GM23248 (cell line): Measurements from ENCODE around the gene AQP12A. TPM values are rescaled to one million over a fixed set of nuclear protein-coding genes. Genes with fewer than 3 reads are reported as not detected.
"Not testable (repeated sequence)": the region's sequence is repeated elsewhere in the genome, so short reads cannot be mapped to it uniquely, and the experiment has no call there.

ENCODE experiments used
- DNase-seq: peaks from one replicate; pipeline ENCODE4 v3.0.0-alpha.2; 2015
- H2AFZ ChIP-seq: fragments of 200-600 bp; sonication (generic); 2 replicates; pipeline ENCODE4 v1.6.1; 2016; ENCODE audit warnings: antibody characterized with exemption
- H3F3A ChIP-seq: fragments of 200-600 bp; sonication (generic); 2 replicates; pipeline ENCODE4 v1.6.1; 2016; ENCODE audit warnings: mild to moderate bottlenecking, antibody characterized with exemption, mixed run types; ENCODE audit not compliant: insufficient read depth
- H3K27ac ChIP-seq: fragments of 200-600 bp; sonication (generic); 2 replicates; pipeline ENCODE4 v1.5.1; 2016; ENCODE audit warnings: mild to moderate bottlenecking
- H3K27me3 ChIP-seq: fragments of 200-600 bp; sonication (generic); replicated peaks from 2 replicates; pipeline ENCODE4 v1.6.1; 2016; ENCODE audit warnings: mild to moderate bottlenecking; ENCODE audit not compliant: insufficient read depth
- H3K36me3 ChIP-seq: fragments of 200-600 bp; sonication (generic); 2 replicates; pipeline ENCODE4 v1.6.1; 2016; ENCODE audit warnings: low read depth, mild to moderate bottlenecking
- H3K4me1 ChIP-seq: fragments of 200-600 bp; sonication (generic); 2 replicates; pipeline ENCODE4 v1.6.1; 2016; ENCODE audit warnings: mild to moderate bottlenecking; ENCODE audit not compliant: insufficient read depth
- H3K4me2 ChIP-seq: fragments of 200-600 bp; sonication (generic); one replicate; pipeline ENCODE4 v1.6.1; 2016; ENCODE audit warnings: mild to moderate bottlenecking; ENCODE audit not compliant: unreplicated experiment
- H3K4me3 ChIP-seq: fragments of 200-600 bp; sonication (generic); 2 replicates; pipeline ENCODE4 v1.5.1; 2016; ENCODE audit warnings: mild to moderate bottlenecking
- H3K79me2 ChIP-seq: fragments of 200-600 bp; sonication (generic); 2 replicates; pipeline ENCODE4 v1.6.1; 2016; ENCODE audit warnings: mild to moderate bottlenecking; ENCODE audit not compliant: insufficient read depth
- H3K9ac ChIP-seq: fragments of 200-600 bp; sonication (generic); 2 replicates; pipeline ENCODE4 v1.6.1; 2016; ENCODE audit warnings: mild to moderate bottlenecking
- H3K9me2 ChIP-seq: fragments of 200-600 bp; sonication (generic); 2 replicates; pipeline ENCODE4 v1.6.1; 2016; ENCODE audit warnings: mixed run types, mild to moderate bottlenecking, moderate library complexity; ENCODE audit not compliant: insufficient read depth
- H3K9me3 ChIP-seq: fragments of 200-600 bp; sonication (generic); one replicate; pipeline ENCODE4 v1.6.1; 2017; ENCODE audit warnings: low read depth
- H4K20me1 ChIP-seq: fragments of 200-600 bp; sonication (generic); 2 replicates; pipeline ENCODE4 v1.6.0; 2016; ENCODE audit not compliant: insufficient read depth
- WGBS, 2 experiments: methylation state at CpG; one replicate each; pipeline ENCODE4 v1.1.6; 2015 to 2017; ENCODE audit warnings: low lambda C conversion rate in 2 of 2, low coverage in 1 of 2; ENCODE audit errors: missing lambda C conversion rate in 2 of 2; 5-methylcytosine and 5-hydroxymethylcytosine counted together
- in situ Hi-C: fragments of 300-500 bp; cut with MboI; formaldehyde crosslinking; loops from 2 replicates; pipeline ENCODE4 v1.15.0; 2020
- polyA plus RNA-seq: library from polyadenylated mRNA; unstranded; fragments of >200 nt; fragmentation: Nextera tagmentation; extraction: Ambion mirVana; gene quantifications from 2 replicates; pipeline ENCODE4 v1.2.1, GENCODE V29; 2016
- total RNA-seq: library from RNA; depleted of rRNA; stranded (reverse); fragments of >200 nt; shearing (Covaris generic); gene quantifications from 2 replicates; pipeline ENCODE4 v1.2.3, GENCODE V29; 2014

The AQP12A gene
- total and polyA plus RNA-seq, 2 experiments from 2014 or later = not detected

DNA sequence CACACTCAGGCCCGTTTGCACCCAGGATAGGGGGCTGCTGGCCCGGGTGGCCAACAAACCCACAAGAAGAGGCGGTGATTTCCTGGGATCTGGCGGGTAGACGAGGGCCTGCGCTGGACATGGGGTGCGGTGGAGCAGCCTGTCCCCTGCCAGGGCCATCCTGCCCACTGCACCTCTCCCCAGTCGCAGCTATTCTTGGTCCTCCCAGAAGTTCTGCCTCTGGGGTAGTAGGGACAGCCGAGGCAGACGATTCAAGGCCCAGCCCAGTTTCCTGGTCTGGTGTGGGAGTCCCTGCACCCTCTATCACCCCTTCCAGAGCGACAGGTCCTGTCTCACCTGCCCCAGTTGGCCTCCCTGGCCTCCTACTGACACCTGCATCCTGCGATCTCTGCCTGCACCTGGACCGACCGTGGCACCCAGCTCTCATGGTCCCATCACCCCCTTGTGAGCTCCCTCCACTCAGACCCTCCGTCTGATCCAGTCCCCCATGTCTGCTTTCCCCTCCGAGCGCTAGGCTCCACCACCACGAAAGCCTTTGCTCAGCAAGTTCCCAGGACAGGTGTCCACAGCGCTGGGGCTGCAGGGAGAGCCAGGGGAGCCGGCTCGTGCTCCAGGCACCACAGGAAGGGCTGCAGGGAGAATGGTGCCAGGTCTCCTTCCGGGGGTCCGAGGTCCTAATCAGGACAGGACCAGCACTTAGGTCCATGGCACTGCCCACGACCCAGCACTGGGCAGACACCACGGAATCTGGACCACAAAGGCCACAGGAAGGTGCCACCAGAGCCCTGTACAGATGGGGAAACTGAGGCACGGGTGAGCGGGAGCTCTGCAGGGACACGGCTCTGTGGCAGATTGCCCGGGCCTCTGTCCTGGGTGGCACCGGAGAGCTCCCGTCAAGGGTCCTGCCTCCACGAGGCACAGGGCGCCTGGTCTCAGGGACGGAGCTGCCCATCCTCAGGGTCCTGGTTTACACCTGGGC is 1.2 kb downstream of the AQP12A start:
- H3K79me2 ChIP-seq, H3K36me3 ChIP-seq, H4K20me1 ChIP-seq, H3K4me2 ChIP-seq, H2AFZ ChIP-seq, H3K9ac ChIP-seq, H3K4me1 ChIP-seq, in situ Hi-C loops, H3K27me3 ChIP-seq, H3K9me3 ChIP-seq, DNase-seq, H3K9me2 ChIP-seq, H3K27ac ChIP-seq, H3F3A ChIP-seq, H3K4me3 ChIP-seq: not testable (repeated sequence)
- WGBS, 2 experiments = 60 to 62% methylated on average over 14 to 17 of the region's 34 CpGs

DNA sequence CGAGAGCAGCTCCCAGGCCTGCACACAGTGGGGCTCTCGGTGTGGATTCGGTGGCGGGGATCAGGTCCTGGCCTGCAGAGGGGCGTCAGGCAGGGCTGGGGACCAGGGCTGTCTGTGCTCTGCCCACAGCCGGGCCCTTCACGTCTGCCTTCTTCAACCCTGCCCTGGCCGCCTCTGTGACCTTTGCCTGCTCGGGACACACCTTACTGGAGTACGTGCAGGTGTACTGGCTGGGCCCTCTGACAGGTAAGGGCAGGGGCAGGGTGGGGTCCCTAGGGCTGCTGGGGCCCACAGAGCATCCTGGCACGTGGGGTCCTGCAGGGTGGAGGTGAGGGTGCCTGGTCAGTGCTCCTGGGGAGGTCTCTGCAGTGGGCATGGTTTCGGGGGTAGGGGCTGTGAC is 2.6 kb downstream of the AQP12A start:
- H2AFZ ChIP-seq = not testable (repeated sequence)

DNA sequence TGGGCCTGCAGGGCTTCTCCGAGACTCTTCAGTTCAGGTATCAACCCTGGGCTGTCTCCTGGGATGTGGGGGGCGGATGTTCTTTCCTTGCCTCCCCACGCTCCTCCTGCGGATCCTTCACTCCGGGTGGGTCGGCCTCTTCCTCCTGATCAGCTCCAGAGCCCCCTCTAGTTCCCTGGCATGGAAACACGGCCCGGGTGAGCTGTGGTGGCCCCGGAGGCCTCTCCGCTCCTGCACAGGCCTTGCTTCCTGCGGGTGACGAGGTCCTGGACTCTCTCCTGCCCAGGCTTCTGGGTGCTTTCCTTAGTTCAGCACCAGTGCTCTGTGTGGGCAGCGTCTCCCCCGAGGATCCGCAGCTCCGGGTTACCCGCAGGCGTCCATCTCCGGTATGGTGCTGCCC is 3.9 kb downstream of the AQP12A start:
- H3K27me3 ChIP-seq, H3K79me2 ChIP-seq, in situ Hi-C loops, H3K4me3 ChIP-seq, H3K4me2 ChIP-seq, H3K9me2 ChIP-seq, H3K36me3 ChIP-seq, H3K27ac ChIP-seq, H4K20me1 ChIP-seq, H2AFZ ChIP-seq, H3K9ac ChIP-seq, DNase-seq, H3F3A ChIP-seq, H3K4me1 ChIP-seq, H3K9me3 ChIP-seq: not testable (repeated sequence)
- WGBS, 2 experiments = no CpG with 5 or more reads among the region's 19 CpGs

More for the DNA sequence above, 2.6 kb downstream of the AQP12A start:
- H3K9ac ChIP-seq, H3K27me3 ChIP-seq, H3K27ac ChIP-seq, H3K36me3 ChIP-seq, H3F3A ChIP-seq, DNase-seq, H3K9me2 ChIP-seq, H3K9me3 ChIP-seq, H3K4me3 ChIP-seq, H3K4me1 ChIP-seq, H4K20me1 ChIP-seq, H3K4me2 ChIP-seq, in situ Hi-C loops, H3K79me2 ChIP-seq: not testable (repeated sequence)
- no CpG with 5 or more reads among the region's 12 CpGs for WGBS, 2 experiments

DNA sequence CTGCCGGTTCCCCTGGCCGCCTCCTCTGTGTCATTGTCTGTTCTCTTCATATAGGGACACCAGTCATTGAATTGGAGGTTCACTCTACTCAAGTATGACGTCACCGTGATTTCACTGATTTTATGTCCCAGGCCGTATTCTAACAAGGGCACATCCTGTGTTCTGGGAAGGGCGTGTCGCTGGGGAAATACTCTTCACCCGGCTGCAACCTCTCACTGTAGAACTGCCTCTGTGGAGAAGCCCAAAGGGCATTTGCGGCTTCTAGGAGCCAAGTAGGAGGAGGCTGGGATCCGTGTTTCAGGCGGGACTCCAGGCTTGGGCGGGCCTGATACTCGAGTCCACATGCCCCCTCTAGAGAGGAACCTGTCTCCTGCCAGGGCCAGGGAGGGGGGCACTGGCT is 4.8 kb downstream of the AQP12A start:
- H3K27me3 ChIP-seq, H3K4me1 ChIP-seq, H3K9ac ChIP-seq, H3K79me2 ChIP-seq, H3F3A ChIP-seq, H3K27ac ChIP-seq, DNase-seq, H3K4me2 ChIP-seq, H4K20me1 ChIP-seq, H3K9me3 ChIP-seq, H3K36me3 ChIP-seq, in situ Hi-C loops, H2AFZ ChIP-seq, H3K9me2 ChIP-seq, H3K4me3 ChIP-seq: not testable (repeated sequence)
- WGBS, 2 experiments = 74% methylated on average over 3 of the region's 13 CpGs; no CpG with 5 or more reads in 1 of the 2 experiments

DNA sequence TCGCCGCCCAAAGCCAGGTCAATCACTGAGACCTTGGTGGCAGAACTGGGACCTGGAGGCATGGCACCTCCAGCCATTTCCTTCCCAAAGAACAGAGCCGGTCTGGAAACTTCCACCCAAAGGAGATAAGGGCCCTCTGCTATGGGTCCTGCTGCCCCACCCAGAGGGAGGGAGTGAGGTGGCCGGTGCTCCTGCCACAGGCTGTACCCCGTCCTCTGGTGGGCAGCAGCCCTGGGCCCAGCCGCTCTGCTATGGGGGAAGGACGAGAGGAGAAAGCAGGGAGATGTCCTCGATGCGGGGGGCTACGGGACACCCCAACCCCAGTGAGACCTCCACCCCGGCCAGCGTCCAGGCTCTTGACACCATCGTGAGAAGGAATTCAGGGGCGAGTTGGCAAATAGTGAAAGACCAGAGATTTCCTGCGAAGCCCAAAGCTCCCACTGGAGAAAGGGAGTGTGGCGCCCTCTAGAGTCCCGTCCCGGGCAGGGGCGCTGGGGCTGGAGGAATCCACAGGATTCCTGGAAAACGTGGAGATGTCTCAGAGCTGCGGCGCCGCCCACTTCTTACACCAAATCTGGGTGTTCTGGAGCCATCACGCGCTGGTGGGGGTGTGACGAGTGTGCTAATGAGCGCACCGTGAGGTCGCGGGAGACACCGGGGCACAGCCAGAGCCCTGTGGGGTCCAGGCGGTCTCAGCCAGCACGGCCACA is 7.3 kb downstream of the AQP12A start:
- H3K4me3 ChIP-seq, DNase-seq, H3K79me2 ChIP-seq, H3K9ac ChIP-seq, H3F3A ChIP-seq, H4K20me1 ChIP-seq, H3K9me3 ChIP-seq, H3K4me1 ChIP-seq, H2AFZ ChIP-seq, H3K36me3 ChIP-seq, H3K4me2 ChIP-seq, H3K9me2 ChIP-seq, H3K27me3 ChIP-seq, H3K27ac ChIP-seq, in situ Hi-C loops: not testable (repeated sequence)
- 43 to 53% methylated on average over 5 to 7 of the region's 33 CpGs for WGBS, 2 experiments

DNA sequence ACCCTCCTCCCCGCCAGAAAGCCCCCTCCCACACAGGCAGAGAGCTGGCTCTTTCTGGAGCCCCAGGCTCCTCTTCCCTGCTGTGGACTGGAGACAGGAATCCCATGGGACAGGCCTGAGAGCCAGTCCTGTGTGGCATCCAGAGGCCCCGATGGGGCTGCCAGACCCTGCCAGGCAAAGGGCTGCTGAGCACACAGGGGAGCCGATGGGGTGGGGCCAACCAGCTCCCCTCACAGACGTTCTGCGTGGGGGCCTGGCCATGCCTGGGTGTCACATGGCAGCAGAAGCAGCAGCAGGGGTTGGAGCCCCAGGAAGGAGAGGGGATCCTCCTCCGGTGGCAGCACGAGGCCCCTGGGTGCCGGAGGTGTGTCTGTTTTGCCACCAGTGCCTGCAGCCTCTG is 8.2 kb downstream of the AQP12A start:
- H3K4me3 ChIP-seq, H3K27me3 ChIP-seq, in situ Hi-C loops, H2AFZ ChIP-seq, H4K20me1 ChIP-seq, H3K79me2 ChIP-seq, H3F3A ChIP-seq, DNase-seq, H3K27ac ChIP-seq, H3K4me2 ChIP-seq, H3K9me2 ChIP-seq, H3K9me3 ChIP-seq, H3K9ac ChIP-seq, H3K4me1 ChIP-seq, H3K36me3 ChIP-seq: not testable (repeated sequence)
- 2 to 6% methylated on average over 7 to 8 of the region's 8 CpGs for WGBS, 2 experiments

DNA sequence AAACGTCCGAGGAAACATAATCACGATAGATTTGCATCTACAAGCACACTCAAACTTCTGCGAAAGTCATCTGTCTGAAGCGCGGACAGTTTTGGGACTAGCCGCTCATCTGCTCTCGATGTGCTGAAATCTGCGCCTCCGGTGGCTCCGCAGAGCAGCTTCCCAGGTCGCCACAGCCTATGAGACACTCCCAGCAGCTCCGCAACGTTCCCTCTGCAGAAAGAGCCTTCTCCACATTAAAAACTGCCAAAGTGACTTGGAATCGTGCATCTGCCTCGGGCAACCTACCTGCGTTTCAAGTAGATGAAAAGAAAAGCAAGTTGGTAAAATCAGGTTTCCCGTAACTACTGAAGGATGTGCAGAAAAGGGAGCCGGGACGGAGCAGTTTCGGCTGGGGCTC is 8.9 kb downstream of the AQP12A start:
- in situ Hi-C loops, H3K9ac ChIP-seq, H3K4me2 ChIP-seq, H4K20me1 ChIP-seq, H3K4me3 ChIP-seq, H3K79me2 ChIP-seq, DNase-seq, H3K4me1 ChIP-seq, H3K27ac ChIP-seq, H3K9me3 ChIP-seq, H3F3A ChIP-seq, H2AFZ ChIP-seq, H3K36me3 ChIP-seq, H3K9me2 ChIP-seq: not testable (repeated sequence)
- H3K27me3 ChIP-seq = peaks cover 13% of the 10 kb centered on the region; the same call in 1 of the 2 replicates
- WGBS, 2 experiments = 59 to 65% methylated on average over 15 to 16 of the region's 21 CpGs
